ENCODE results near the gene LRRK1.

LRRK1 gene

GRCh38 chr15:100939791-100940190 lies 20.6 kb downstream of the LRRK1 start:
- DNase-seq = no peak

GRCh38 chr15:100940767-100941379 lies 21.7 kb downstream of the LRRK1 start:
- DNase-seq = no peak

GRCh38 chr15:100941536-100941935 lies 22.4 kb downstream of the LRRK1 start:
- DNase-seq = no peak

- no peak for DNase-seq
These were observed 23.7 kb downstream of the LRRK1 start for GRCh38 chr15:100942656-100943425.

GRCh38 chr15:100944244-100944895 lies 25.2 kb downstream of the LRRK1 start:
- DNase-seq = no peak

GRCh38 chr15:100944986-100945385 lies 25.8 kb downstream of the LRRK1 start:
- DNase-seq = no peak

GRCh38 chr15:100947760-100948429 lies 28.7 kb downstream of the LRRK1 start:
- DNase-seq = no peak

GRCh38 chr15:100948430-100948762 lies 29.2 kb downstream of the LRRK1 start:
- no peak for DNase-seq

- no peak for DNase-seq
These were observed 30.5 kb downstream of the LRRK1 start for GRCh38 chr15:100949691-100950090.

GRCh38 chr15:100951965-100952364 lies 32.8 kb downstream of the LRRK1 start:
- DNase-seq = no peak

- no peak for DNase-seq
These were observed 33.4 kb downstream of the LRRK1 start for GRCh38 chr15:100952566-100952965.

GRCh38 chr15:100958326-100959065 lies 39.3 kb downstream of the LRRK1 start:
- no peak for DNase-seq

- no peak for DNase-seq
These were observed 40.2 kb downstream of the LRRK1 start for GRCh38 chr15:100959066-100960050.

GRCh38 chr15:100966997-100967396 lies 47.8 kb downstream of the LRRK1 start:
- DNase-seq = no peak

GRCh38 chr15:100968050-100968966 lies 49.2 kb downstream of the LRRK1 start:
- no peak for DNase-seq

- DNase-seq = no peak
These were observed 53.8 kb downstream of the LRRK1 start for GRCh38 chr15:100972975-100973350.

GRCh38 chr15:100973351-100974111 lies 54.4 kb downstream of the LRRK1 start:
- no peak for DNase-seq

- DNase-seq = no peak
These were observed 55.9 kb downstream of the LRRK1 start for GRCh38 chr15:100975043-100975442.

- no peak for DNase-seq
These were observed 61.4 kb downstream of the LRRK1 start for GRCh38 chr15:100980410-100981046.

All from stimulated activated CD4-positive, alpha-beta T cell treated with anti-CD3 and anti-CD28 coated beads, Interleukin-4, amount 100 ng/mL, for 4 hours (primary cell).